ENCODE measurements around the gene ROCK2.

GRCh38 chr2:11370377-11371091 is 26.1 kb upstream of the ROCK2 start:
- TF ChIP-seq, protein P1, sequence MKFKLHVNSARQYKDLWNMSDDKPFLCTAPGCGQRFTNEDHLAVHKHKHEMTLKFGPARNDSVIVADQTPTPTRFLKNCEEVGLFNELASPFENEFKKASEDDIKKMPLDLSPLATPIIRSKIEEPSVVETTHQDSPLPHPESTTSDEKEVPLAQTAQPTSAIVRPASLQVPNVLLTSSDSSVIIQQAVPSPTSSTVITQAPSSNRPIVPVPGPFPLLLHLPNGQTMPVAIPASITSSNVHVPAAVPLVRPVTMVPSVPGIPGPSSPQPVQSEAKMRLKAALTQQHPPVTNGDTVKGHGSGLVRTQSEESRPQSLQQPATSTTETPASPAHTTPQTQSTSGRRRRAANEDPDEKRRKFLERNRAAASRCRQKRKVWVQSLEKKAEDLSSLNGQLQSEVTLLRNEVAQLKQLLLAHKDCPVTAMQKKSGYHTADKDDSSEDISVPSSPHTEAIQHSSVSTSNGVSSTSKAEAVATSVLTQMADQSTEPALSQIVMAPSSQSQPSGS (CRISPR knock-in tag; IDR thresholded peaks at IDR 0.05; ENCODE audit: borderline replicate concordance, low read depth) = no peak
- TF ChIP-seq IRF2 (CRISPR knock-in tag; IDR thresholded peaks at IDR 0.05; ENCODE audit: borderline replicate concordance, low read depth) (no peak), SMAD4 (CRISPR knock-in tag; IDR thresholded peaks at IDR 0.05) (no peak), NR2C2 (CRISPR knock-in tag; IDR thresholded peaks at IDR 0.05) (no peak), TP53 (CRISPR knock-in tag; IDR thresholded peaks at IDR 0.05) (no peak)
- TF ChIP-seq, protein P2, sequence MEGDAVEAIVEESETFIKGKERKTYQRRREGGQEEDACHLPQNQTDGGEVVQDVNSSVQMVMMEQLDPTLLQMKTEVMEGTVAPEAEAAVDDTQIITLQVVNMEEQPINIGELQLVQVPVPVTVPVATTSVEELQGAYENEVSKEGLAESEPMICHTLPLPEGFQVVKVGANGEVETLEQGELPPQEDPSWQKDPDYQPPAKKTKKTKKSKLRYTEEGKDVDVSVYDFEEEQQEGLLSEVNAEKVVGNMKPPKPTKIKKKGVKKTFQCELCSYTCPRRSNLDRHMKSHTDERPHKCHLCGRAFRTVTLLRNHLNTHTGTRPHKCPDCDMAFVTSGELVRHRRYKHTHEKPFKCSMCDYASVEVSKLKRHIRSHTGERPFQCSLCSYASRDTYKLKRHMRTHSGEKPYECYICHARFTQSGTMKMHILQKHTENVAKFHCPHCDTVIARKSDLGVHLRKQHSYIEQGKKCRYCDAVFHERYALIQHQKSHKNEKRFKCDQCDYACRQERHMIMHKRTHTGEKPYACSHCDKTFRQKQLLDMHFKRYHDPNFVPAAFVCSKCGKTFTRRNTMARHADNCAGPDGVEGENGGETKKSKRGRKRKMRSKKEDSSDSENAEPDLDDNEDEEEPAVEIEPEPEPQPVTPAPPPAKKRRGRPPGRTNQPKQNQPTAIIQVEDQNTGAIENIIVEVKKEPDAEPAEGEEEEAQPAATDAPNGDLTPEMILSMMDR (IDR thresholded peaks at IDR 0.05) = no peak
- TF ChIP-seq, protein P3, sequence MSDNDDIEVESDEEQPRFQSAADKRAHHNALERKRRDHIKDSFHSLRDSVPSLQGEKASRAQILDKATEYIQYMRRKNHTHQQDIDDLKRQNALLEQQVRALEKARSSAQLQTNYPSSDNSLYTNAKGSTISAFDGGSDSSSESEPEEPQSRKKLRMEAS (CRISPR knock-in tag; IDR thresholded peaks at IDR 0.05) = no peak

All from WTC11 (cell line).